Measurements from ENCODE around the gene PPDPF. TPM values are rescaled to one million over a fixed set of nuclear protein-coding genes. Genes with fewer than 3 reads are reported as not detected.

The PPDPF gene
- total and polyA plus RNA-seq, 3 donors from 2014 or later = 207 to 529 (median 431) TPM

DNA sequence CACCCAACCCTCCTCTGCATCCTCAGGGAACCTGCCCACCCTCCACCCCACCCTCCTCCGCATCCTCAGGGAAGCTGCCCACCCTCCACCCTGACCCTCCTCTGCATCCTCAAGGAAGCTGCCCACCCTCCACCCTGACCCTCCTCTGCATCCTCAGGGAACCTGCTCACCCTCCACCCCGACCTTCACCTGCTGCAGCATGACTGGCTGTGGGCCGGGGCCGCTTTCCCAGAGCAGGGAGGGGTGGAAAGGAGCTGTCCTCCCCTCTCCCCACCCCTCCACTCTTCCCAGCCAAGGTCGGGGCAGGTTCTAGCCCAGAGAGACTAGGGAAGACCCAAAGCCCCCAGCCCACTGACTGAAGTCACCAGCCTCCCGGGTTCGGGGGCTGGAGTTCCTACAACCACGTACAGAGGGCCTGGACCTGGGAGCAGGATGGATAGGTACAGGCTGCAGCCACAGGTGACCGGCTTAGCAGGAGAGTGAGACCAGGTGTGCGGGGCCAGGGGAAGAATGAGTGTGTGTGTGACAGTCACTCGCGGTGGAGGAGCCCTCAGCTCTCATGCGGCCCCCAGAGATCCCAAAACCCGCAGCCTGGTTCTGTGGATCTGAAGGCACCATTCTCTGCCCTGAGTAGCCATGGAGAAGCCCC lies 33.3 kb upstream of the PPDPF start:
- WGBS, 2 donors = 41 to 43% methylated on average over 4 to 14 of the region's 14 CpGs
- no peaks in the 10 kb centered on the region for H3K36me3 ChIP-seq (ENCODE audit: low read depth, missing control alignments)
- intact Hi-C loops (cut with DNase I; ENCODE audit: low total_unique reads) = no loop called here
- no peak for TF ChIP-seq POLR2A (IDR thresholded peaks at IDR 0.05)
- TF ChIP-seq, protein P1, sequence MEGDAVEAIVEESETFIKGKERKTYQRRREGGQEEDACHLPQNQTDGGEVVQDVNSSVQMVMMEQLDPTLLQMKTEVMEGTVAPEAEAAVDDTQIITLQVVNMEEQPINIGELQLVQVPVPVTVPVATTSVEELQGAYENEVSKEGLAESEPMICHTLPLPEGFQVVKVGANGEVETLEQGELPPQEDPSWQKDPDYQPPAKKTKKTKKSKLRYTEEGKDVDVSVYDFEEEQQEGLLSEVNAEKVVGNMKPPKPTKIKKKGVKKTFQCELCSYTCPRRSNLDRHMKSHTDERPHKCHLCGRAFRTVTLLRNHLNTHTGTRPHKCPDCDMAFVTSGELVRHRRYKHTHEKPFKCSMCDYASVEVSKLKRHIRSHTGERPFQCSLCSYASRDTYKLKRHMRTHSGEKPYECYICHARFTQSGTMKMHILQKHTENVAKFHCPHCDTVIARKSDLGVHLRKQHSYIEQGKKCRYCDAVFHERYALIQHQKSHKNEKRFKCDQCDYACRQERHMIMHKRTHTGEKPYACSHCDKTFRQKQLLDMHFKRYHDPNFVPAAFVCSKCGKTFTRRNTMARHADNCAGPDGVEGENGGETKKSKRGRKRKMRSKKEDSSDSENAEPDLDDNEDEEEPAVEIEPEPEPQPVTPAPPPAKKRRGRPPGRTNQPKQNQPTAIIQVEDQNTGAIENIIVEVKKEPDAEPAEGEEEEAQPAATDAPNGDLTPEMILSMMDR (IDR thresholded peaks at IDR 0.05) = no peak
- DNase-seq = no peak
- H3K4me1 ChIP-seq = no peaks in the 10 kb centered on the region
- H3K4me3 ChIP-seq = no peak overlapping the region
- no peaks in the 10 kb centered on the region for H3K9me3 ChIP-seq
- no peak overlapping the region for H3K27ac ChIP-seq
- H3K27me3 ChIP-seq = no peaks in the 10 kb centered on the region

DNA sequence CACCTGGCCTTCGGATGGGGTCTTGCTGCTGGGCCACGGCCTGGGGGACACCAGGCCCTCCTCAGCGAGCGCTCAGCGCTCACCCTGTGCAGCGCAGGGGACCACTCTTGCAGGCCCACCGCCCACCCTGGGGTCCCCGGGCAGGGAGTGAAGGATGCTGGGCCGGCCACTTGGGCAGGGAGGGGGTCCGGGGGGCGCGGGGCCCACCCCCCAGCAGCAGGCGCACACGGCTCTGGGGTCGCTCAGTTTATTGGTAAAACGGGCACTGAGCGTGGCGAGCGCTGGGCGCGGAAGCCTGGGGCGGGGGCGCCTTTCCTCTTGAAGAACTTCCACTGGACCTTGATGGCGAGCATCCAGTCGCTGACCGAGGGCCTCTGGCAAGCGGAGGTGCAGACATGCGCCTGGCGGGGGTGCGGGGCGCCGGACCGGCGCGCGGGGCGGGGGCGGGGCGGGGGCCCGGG lies 32.8 kb upstream of the PPDPF start:
- no peak for TF ChIP-seq POLR2A (IDR thresholded peaks at IDR 0.05)
- TF ChIP-seq, protein P1 (IDR thresholded peaks at IDR 0.05) = no peak
- no peak for DNase-seq
- H3K36me3 ChIP-seq (ENCODE audit: low read depth, missing control alignments) = no peaks in the 10 kb centered on the region
- no peaks in the 10 kb centered on the region for H3K9me3 ChIP-seq
- no peak overlapping the region for H3K27ac ChIP-seq
- intact Hi-C loops (cut with DNase I; ENCODE audit: low total_unique reads) = no loop called here
- 19% methylated on average over 22 of the region's 40 CpGs; no CpG with 5 or more reads in 1 of the 2 donors for WGBS, 2 donors
- H3K27me3 ChIP-seq = no peaks in the 10 kb centered on the region
- no peaks in the 10 kb centered on the region for H3K4me1 ChIP-seq
- H3K4me3 ChIP-seq = no peak overlapping the region

DNA sequence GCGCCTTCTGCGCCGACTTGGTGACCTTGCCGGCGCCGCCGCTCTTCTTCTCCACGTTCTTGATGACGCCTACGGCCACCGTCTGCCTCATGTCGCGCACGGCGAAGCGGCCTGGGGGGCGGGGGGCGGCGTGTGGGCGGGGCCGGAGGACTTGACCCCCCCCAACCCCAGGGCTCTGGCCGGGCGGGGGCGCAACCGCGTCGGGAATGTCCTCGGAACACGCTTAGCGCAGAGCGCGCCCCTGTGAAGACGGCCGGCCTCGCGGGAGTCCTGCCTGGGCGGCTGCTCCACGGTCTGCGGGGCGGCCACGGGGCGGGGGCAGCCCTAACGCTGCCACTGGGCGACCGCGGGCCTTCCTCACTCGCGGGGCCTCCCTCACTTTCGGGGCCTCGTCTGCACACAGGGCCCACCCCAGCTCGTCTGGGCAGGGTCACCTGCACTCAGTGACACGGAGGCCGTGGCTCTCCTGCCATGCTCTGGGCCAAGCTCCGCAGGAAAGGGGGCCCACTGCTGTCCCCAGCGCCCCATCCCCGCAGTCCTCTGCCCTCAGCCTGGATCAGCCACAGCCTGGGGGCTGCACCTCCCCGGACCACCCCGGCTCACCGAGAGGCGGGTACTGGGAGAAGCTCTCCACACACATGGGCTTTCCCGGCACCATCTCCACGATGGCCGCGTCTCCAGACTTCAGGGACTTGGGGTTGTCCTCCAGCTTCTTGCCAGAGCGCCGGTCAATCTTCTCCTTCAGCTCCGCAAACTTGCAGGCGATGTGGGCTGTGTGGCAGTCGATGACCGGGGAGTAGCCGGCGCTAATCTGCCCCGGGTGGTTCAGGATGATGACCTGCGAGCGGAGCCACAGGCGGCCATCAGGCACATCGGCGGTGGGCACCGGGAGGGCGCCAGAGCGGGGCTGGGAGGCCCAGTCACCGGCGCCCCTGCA lies 32.0 kb upstream of the PPDPF start:
- DNase-seq = no peak
- WGBS, 2 donors = 9 to 19% methylated on average over 20 to 72 of the region's 83 CpGs
- Histone ChIP-seq H3K27ac (no peak overlapping the region), H3K9me3 (no peaks in the 10 kb centered on the region), H3K4me1 (no peaks in the 10 kb centered on the region), H3K4me3 (peak overlapping the region; percentile 26 to 31), H3K27me3 (no peaks in the 10 kb centered on the region), H3K36me3 (ENCODE audit: low read depth, missing control alignments) (no peaks in the 10 kb centered on the region)
- no peak for TF ChIP-seq POLR2A (IDR thresholded peaks at IDR 0.05)
- TF ChIP-seq, protein P1 (IDR thresholded peaks at IDR 0.05) = no peak
- intact Hi-C loops (cut with DNase I; ENCODE audit: low total_unique reads) = no loop called here

DNA sequence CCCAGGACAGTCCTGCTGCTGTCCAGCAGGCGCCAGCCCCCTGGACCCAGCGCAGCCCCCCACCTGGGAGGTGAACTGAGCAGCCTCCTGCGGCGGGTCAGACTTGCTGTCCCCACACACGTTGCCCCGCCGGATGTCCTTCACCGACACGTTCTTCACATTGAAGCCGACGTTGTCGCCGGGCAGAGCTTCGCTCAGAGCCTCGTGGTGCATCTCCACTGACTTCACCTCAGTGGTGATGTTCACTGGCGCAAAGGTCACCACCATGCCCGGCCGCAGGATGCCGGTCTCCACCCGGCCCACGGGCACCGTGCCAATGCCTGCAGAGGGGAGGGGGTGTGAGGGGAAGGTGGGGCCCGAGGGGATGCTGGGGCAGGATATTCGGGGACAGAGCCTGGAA lies 30.1 kb upstream of the PPDPF start:
- no peak for TF ChIP-seq POLR2A (IDR thresholded peaks at IDR 0.05)
- TF ChIP-seq, protein P1 (IDR thresholded peaks at IDR 0.05) = no peak
- Histone ChIP-seq H3K27ac (no peak overlapping the region), H3K4me3 (no peak overlapping the region), H3K9me3 (no peaks in the 10 kb centered on the region), H3K27me3 (no peaks in the 10 kb centered on the region), H3K36me3 (ENCODE audit: low read depth, missing control alignments) (no peaks in the 10 kb centered on the region), H3K4me1 (no peaks in the 10 kb centered on the region)
- intact Hi-C loops (cut with DNase I; ENCODE audit: low total_unique reads) = no loop called here
- WGBS, 2 donors = 81 to 84% methylated on average over 3 to 24 of the region's 24 CpGs
- no peak for DNase-seq

All from testis (tissue), 3 donors.